ENCODE measurements around the gene HMGCL.

Gene HMGCL

GRCh38 chr1:23777979-23778814 is 47.0 kb downstream of the HMGCL start, which contains the start of gene PITHD1:
Gene PITHD1 (plus strand): TSS chr1:23778418. CDS start chr1:23778516, 98 bp downstream.
- Histone ChIP-seq H3K36me3 (ENCODE audit: insufficient read depth, low read length) (peaks cover 3% of the 10 kb centered on the region; the same call in 1 of the 2 replicates), H3K27me3 (ENCODE audit: insufficient read depth, low read length) (no peaks in the 10 kb centered on the region), H3K27ac (ENCODE audit: low read depth, low read length) (peak within 1 kb of the TSS; percentile 78), H3K79me2 (ENCODE audit: control insufficient read depth, insufficient read depth, low read length, unreplicated experiment) (peaks cover 53% of the 10 kb centered on the region), H3K4me3 (ENCODE audit: low read depth, low read length) (peak within 1 kb of the TSS; percentile 85), H3K4me1 (ENCODE audit: control insufficient read depth, insufficient read depth, low read length, unreplicated experiment) (peaks cover 22% of the 10 kb centered on the region), H2AFZ (ENCODE audit: low read length, unreplicated experiment) (peak within 1 kb of the TSS; percentile 33)

GRCh38 chr1:23776217-23776616 is 49.0 kb downstream of the HMGCL start:
- Histone ChIP-seq H3K27me3 (ENCODE audit: insufficient read depth, low read length) (no peaks in the 10 kb centered on the region), H2AFZ (ENCODE audit: low read length, unreplicated experiment) (no peak overlapping the region), H3K79me2 (ENCODE audit: control insufficient read depth, insufficient read depth, low read length, unreplicated experiment) (peaks cover 38% of the 10 kb centered on the region), H3K4me3 (ENCODE audit: low read depth, low read length) (no peak overlapping the region), H3K36me3 (ENCODE audit: insufficient read depth, low read length) (no peaks in the 10 kb centered on the region), H3K27ac (ENCODE audit: low read depth, low read length) (no peak overlapping the region), H3K4me1 (ENCODE audit: control insufficient read depth, insufficient read depth, low read length, unreplicated experiment) (peaks cover 22% of the 10 kb centered on the region)

GRCh38 chr1:23774174-23774880 is 50.9 kb downstream of the HMGCL start:
- no peak overlapping the region for H3K27ac ChIP-seq (ENCODE audit: low read depth, low read length)
- no peaks in the 10 kb centered on the region for H3K36me3 ChIP-seq (ENCODE audit: insufficient read depth, low read length)
- peaks cover 12% of the 10 kb centered on the region for H3K4me1 ChIP-seq (ENCODE audit: control insufficient read depth, insufficient read depth, low read length, unreplicated experiment)
- no peak overlapping the region for H2AFZ ChIP-seq (ENCODE audit: low read length, unreplicated experiment)
- H3K27me3 ChIP-seq (ENCODE audit: insufficient read depth, low read length): no peaks in the 10 kb centered on the region
- peaks cover 26% of the 10 kb centered on the region for H3K79me2 ChIP-seq (ENCODE audit: control insufficient read depth, insufficient read depth, low read length, unreplicated experiment)
- H3K4me3 ChIP-seq (ENCODE audit: low read depth, low read length): no peak overlapping the region

- no peak overlapping the region for H2AFZ ChIP-seq (ENCODE audit: low read length, unreplicated experiment)
- H3K4me3 ChIP-seq (ENCODE audit: low read depth, low read length): no peak overlapping the region
- no peaks in the 10 kb centered on the region for H3K27me3 ChIP-seq (ENCODE audit: insufficient read depth, low read length)
- no peaks in the 10 kb centered on the region for H3K36me3 ChIP-seq (ENCODE audit: insufficient read depth, low read length)
- H3K79me2 ChIP-seq (ENCODE audit: control insufficient read depth, insufficient read depth, low read length, unreplicated experiment): peaks cover 14% of the 10 kb centered on the region
- peaks cover 9% of the 10 kb centered on the region for H3K4me1 ChIP-seq (ENCODE audit: control insufficient read depth, insufficient read depth, low read length, unreplicated experiment)
- no peak overlapping the region for H3K27ac ChIP-seq (ENCODE audit: low read depth, low read length)
These were observed 52.4 kb downstream of the HMGCL start for GRCh38 chr1:23772854-23773242.

GRCh38 chr1:23772049-23772853 is 53.0 kb downstream of the HMGCL start:
- Histone ChIP-seq H3K79me2 (ENCODE audit: control insufficient read depth, insufficient read depth, low read length, unreplicated experiment) (peaks cover 9% of the 10 kb centered on the region), H2AFZ (ENCODE audit: low read length, unreplicated experiment) (no peak overlapping the region), H3K36me3 (ENCODE audit: insufficient read depth, low read length) (no peaks in the 10 kb centered on the region), H3K27ac (ENCODE audit: low read depth, low read length) (no peak overlapping the region), H3K27me3 (ENCODE audit: insufficient read depth, low read length) (no peaks in the 10 kb centered on the region), H3K4me1 (ENCODE audit: control insufficient read depth, insufficient read depth, low read length, unreplicated experiment) (peaks cover 5% of the 10 kb centered on the region), H3K4me3 (ENCODE audit: low read depth, low read length) (no peak overlapping the region)

GRCh38 chr1:23768733-23769132 is 56.5 kb downstream of the HMGCL start:
- no peak overlapping the region for H2AFZ ChIP-seq (ENCODE audit: low read length, unreplicated experiment)
- H3K36me3 ChIP-seq (ENCODE audit: insufficient read depth, low read length): no peaks in the 10 kb centered on the region
- no peaks in the 10 kb centered on the region for H3K4me1 ChIP-seq (ENCODE audit: control insufficient read depth, insufficient read depth, low read length, unreplicated experiment)
- H3K4me3 ChIP-seq (ENCODE audit: low read depth, low read length): no peak overlapping the region
- no peak overlapping the region for H3K27ac ChIP-seq (ENCODE audit: low read depth, low read length)
- H3K27me3 ChIP-seq (ENCODE audit: insufficient read depth, low read length): no peaks in the 10 kb centered on the region
- no peaks in the 10 kb centered on the region for H3K79me2 ChIP-seq (ENCODE audit: control insufficient read depth, insufficient read depth, low read length, unreplicated experiment)

- Histone ChIP-seq H3K79me2 (ENCODE audit: control insufficient read depth, insufficient read depth, low read length, unreplicated experiment) (no peaks in the 10 kb centered on the region), H3K4me1 (ENCODE audit: control insufficient read depth, insufficient read depth, low read length, unreplicated experiment) (no peaks in the 10 kb centered on the region), H3K27me3 (ENCODE audit: insufficient read depth, low read length) (no peaks in the 10 kb centered on the region), H3K4me3 (ENCODE audit: low read depth, low read length) (no peak overlapping the region), H2AFZ (ENCODE audit: low read length, unreplicated experiment) (no peak overlapping the region), H3K36me3 (ENCODE audit: insufficient read depth, low read length) (peaks cover 32% of the 10 kb centered on the region; the same call in 1 of the 2 replicates), H3K27ac (ENCODE audit: low read depth, low read length) (no peak overlapping the region)
These were observed 62.1 kb downstream of the HMGCL start for GRCh38 chr1:23763041-23763577.

- Histone ChIP-seq H3K4me3 (ENCODE audit: low read depth, low read length) (no peak overlapping the region), H3K36me3 (ENCODE audit: insufficient read depth, low read length) (peaks cover 54% of the 10 kb centered on the region; the same call in 1 of the 2 replicates), H3K4me1 (ENCODE audit: control insufficient read depth, insufficient read depth, low read length, unreplicated experiment) (peaks cover 9% of the 10 kb centered on the region), H2AFZ (ENCODE audit: low read length, unreplicated experiment) (no peak overlapping the region), H3K27ac (ENCODE audit: low read depth, low read length) (no peak overlapping the region), H3K79me2 (ENCODE audit: control insufficient read depth, insufficient read depth, low read length, unreplicated experiment) (no peaks in the 10 kb centered on the region), H3K27me3 (ENCODE audit: insufficient read depth, low read length) (no peaks in the 10 kb centered on the region)
These were observed 66.0 kb downstream of the HMGCL start for GRCh38 chr1:23759277-23759676.

- H2AFZ ChIP-seq (ENCODE audit: low read length, unreplicated experiment): no peak overlapping the region
- H3K4me1 ChIP-seq (ENCODE audit: control insufficient read depth, insufficient read depth, low read length, unreplicated experiment): peaks cover 9% of the 10 kb centered on the region
- H3K79me2 ChIP-seq (ENCODE audit: control insufficient read depth, insufficient read depth, low read length, unreplicated experiment): no peaks in the 10 kb centered on the region
- no peak overlapping the region for H3K4me3 ChIP-seq (ENCODE audit: low read depth, low read length)
- no peaks in the 10 kb centered on the region for H3K27me3 ChIP-seq (ENCODE audit: insufficient read depth, low read length)
- H3K27ac ChIP-seq (ENCODE audit: low read depth, low read length): no peak overlapping the region
- peaks cover 62% of the 10 kb centered on the region for H3K36me3 ChIP-seq (ENCODE audit: insufficient read depth, low read length)
These were observed 67.4 kb downstream of the HMGCL start for GRCh38 chr1:23757812-23758211.

- Histone ChIP-seq H3K4me3 (ENCODE audit: low read depth, low read length) (no peak overlapping the region), H3K27me3 (ENCODE audit: insufficient read depth, low read length) (no peaks in the 10 kb centered on the region), H3K4me1 (ENCODE audit: control insufficient read depth, insufficient read depth, low read length, unreplicated experiment) (peaks cover 9% of the 10 kb centered on the region), H2AFZ (ENCODE audit: low read length, unreplicated experiment) (no peak overlapping the region), H3K79me2 (ENCODE audit: control insufficient read depth, insufficient read depth, low read length, unreplicated experiment) (peaks cover 5% of the 10 kb centered on the region), H3K27ac (ENCODE audit: low read depth, low read length) (no peak overlapping the region), H3K36me3 (ENCODE audit: insufficient read depth, low read length) (peaks cover 66% of the 10 kb centered on the region)
These were observed 68.6 kb downstream of the HMGCL start for GRCh38 chr1:23756676-23757075.
